Esophagus squamous epithelium (tissue), 4 donors: ENCODE results near the gene REV3L.

Source experiments
- POLR2A ChIP-seq, 4 donors: fragments of 450-650 bp; IDR thresholded peaks; one replicate each; pipeline ENCODE4 v1.6.1; 2017; ENCODE audit warnings: antibody characterized with exemption in 4 of 4, mild to moderate bottlenecking in 4 of 4, moderate library complexity in 3 of 4
- TF ChIP-seq, protein P1 (sequence below), 6 experiments: fragments of 450-650 bp in 4 of 6; fragments of 200-600 bp in 2 of 6; sonication (generic) in 2 of 6; IDR thresholded peaks; one replicate each; pipeline ENCODE4 v1.5.1; 2016 to 2019; ENCODE audit warnings: antibody characterized with exemption in 6 of 6, mild to moderate bottlenecking in 4 of 6, moderate library complexity in 4 of 6

GRCh38 chr6:111403388-111403787, 79.6 kb downstream of the REV3L start:
- TF ChIP-seq, protein P1, sequence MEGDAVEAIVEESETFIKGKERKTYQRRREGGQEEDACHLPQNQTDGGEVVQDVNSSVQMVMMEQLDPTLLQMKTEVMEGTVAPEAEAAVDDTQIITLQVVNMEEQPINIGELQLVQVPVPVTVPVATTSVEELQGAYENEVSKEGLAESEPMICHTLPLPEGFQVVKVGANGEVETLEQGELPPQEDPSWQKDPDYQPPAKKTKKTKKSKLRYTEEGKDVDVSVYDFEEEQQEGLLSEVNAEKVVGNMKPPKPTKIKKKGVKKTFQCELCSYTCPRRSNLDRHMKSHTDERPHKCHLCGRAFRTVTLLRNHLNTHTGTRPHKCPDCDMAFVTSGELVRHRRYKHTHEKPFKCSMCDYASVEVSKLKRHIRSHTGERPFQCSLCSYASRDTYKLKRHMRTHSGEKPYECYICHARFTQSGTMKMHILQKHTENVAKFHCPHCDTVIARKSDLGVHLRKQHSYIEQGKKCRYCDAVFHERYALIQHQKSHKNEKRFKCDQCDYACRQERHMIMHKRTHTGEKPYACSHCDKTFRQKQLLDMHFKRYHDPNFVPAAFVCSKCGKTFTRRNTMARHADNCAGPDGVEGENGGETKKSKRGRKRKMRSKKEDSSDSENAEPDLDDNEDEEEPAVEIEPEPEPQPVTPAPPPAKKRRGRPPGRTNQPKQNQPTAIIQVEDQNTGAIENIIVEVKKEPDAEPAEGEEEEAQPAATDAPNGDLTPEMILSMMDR (IDR thresholded peaks at IDR 0.05), result no peak
- TF ChIP-seq POLR2A (IDR thresholded peaks at IDR 0.05), result no peak
